Effector CD8-positive, alpha-beta T cell (primary cell): ENCODE data around the gene KRT33A.
"Not testable (repeated sequence)": the region's sequence is repeated elsewhere in the genome, so short reads cannot be mapped to it uniquely, and the experiment has no call there.

ENCODE experiments used
- DNase-seq: peaks from one replicate; lab custom pipeline; 2025; lab: John Stamatoyannopoulos, UW

Gene KRT33A

DNA sequence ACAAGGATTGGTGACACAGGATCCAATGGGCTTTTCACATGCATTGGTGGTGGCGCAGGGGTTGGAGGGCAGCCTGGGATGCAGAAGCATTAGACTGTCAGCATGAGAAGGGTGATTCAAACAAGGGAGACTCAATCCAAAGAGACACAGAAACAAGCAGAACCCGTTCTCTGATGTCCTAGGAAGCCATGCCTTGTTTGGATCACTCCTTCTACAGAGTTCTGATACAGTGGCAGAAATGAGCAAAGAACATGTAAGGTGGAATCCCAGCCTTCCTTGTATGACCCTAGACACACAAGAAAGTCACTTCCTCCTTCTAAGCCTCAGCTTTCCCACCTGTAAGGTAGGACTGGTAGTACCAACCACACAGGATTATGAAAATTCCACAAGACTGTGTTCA lies 13.3 kb upstream of the KRT33A start:
- no peak for DNase-seq

GRCh38 chr17:41360296-41360995 lies 9.8 kb upstream of the KRT33A start:
- no peak for DNase-seq

- DNase-seq: no peak
Observed at GRCh38 chr17:41354536-41354935, 3.9 kb upstream of the KRT33A start.

GRCh38 chr17:41352597-41353366 lies 2.2 kb upstream of the KRT33A start:
- no peak for DNase-seq

DNA sequence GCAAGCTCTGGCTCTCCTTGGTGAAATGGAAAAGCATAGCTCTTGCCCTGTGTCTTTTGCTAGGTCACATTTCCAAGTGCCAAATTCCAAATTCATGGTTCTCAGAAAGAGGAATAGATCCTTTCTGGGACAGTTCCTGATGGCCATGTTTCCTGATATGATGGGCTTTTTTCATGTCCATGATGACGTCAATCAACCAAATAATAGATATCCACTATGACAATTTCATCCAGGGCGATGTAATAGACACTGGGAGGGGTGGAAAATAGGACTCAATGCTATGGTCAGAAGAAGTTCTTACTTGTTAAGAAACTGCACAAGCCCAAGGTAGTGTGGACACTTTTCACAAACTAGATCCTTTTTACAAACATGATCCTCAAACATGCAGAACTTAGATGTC lies 549 bp upstream of the KRT33A start:
- no peak for DNase-seq

GRCh38 chr17:41347869-41348760 lies 2.5 kb downstream of the KRT33A start:
- DNase-seq: no peak

- DNase-seq: not testable (repeated sequence)
Observed at GRCh38 chr17:41346421-41346820, 4.2 kb downstream of the KRT33A start.

GRCh38 chr17:41345992-41346391 lies 4.6 kb downstream of the KRT33A start:
- DNase-seq: no peak

DNA sequence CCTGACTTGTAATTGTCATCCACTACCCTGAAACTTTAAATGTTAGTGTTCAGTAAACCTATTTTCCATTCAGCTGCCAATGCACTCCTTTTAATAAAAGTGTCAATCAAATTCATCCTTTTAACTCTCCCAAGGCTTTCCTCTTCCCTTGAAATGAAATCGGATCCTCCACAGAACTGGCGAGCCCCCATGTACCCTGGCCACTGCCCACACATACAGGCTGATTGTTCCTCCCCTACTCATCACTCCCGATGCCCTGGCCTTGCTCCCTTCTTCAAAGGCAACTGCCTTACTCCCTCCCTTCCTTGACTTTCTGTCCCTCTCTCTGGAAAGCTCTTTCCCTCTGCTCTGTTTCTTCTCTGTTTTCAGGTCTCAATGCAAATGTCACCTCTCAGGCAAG lies 7.6 kb downstream of the KRT33A start:
- no peak for DNase-seq

DNA sequence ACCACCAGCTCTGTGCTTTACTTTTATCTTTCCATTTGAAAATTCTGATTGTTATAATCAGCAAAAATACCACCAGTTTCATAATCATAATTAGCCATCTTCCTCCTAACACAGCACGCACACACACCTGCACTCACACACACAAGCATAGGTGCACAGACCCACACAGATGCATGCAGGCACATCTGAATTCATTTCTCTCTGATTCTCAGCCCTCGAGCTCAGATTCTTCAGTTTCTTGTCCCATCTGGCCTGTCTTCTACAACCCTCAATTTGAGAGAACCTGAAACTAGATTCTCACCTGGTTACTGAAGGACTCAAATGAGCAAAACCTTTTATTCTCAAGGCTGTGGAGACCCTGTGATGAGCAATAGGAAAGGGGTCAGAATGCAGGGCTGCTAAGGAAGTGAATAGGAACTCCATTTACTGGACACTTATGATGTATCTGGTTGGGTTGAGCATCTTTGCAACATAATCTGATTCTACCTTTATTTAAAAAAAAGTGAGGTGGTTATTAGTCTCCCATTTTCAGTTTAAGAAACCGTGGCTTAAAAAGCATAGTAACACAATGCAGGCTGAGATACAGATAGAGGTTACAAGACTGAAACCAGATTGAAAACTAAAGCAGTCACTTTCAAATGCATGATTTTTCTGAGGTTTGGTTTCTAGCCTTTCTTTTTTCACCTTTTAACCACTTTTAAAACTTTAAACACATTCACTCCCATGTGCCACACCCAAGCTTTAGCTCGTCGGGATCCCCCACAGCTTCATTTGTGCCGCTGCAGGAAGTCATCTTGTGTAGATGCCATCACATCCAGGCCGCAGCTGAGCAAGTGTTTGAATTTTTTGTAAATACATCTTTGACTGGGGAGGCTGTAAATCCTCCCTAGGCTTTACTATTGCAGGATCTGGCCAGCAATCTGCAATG lies 9.4 kb downstream of the KRT33A start:
- no peak for DNase-seq

DNA sequence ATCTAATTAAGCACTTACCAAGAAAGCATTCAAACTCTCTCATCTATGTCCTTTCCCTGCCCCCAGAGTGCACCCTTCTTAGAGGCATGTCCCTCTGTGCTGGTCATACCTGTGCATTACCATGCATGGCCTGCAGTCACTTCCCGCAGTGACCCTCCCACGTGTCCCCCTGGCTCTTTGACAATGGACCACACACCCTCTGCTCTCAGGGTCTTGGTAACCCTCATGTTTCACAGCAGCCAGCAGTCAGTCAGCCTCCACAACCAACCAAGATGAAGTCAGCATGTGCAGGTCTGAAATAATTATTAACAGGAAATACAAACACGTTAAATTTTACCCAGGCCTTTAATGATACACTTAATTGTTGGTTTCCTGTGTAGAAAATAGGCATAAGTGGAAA lies 10.1 kb downstream of the KRT33A start:
- DNase-seq: no peak

GRCh38 chr17:41339571-41340172 lies 11.0 kb downstream of the KRT33A start:
- DNase-seq: no peak

- DNase-seq: no peak
Observed at GRCh38 chr17:41338961-41339485, 11.6 kb downstream of the KRT33A start.

GRCh38 chr17:41335747-41336146 lies 14.9 kb downstream of the KRT33A start:
- DNase-seq: no peak

GRCh38 chr17:41334385-41335305 lies 16.0 kb downstream of the KRT33A start:
- no peak for DNase-seq

GRCh38 chr17:41333836-41334235 lies 16.8 kb downstream of the KRT33A start:
- DNase-seq: no peak

DNA sequence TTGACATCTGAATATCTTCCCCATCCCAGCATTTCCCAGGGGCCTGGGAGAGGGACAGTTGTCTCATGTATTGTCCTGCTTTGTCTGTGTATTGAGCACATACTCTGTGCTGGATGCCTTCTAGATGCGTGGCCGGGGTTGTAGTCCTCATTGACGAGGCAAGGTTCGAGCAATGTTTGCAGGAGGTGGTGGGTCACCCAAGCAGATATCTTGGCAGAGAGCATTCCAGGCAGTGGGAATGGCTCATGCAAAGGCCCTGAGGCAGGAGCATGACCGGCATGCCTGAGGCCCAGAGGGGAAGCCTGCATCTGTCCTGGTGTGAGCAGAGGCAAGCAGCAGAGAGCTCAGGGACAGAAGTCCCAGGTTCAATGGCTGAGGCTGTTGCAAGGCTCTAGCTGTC lies 17.5 kb downstream of the KRT33A start:
- DNase-seq: no peak

DNA sequence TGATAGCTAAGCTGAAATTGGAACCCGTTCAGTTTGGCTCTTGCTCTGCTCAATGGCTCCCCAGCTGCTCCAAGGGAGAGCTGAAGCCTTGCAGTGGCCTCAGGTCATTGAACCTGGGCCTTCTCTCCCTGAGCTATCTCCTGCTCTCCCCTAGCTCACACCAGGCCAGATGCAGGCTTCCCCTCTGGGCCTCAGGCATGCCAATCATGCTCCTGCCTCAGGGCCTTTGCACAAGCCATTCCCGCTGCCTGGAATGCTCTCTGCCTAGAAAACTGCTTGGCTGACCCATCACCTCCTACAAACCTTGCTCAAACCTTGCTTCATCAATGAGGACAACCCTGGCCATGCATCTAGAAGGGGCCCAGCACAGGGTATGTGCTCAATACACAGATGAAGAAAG lies 18.4 kb downstream of the KRT33A start:
- DNase-seq: no peak

DNA sequence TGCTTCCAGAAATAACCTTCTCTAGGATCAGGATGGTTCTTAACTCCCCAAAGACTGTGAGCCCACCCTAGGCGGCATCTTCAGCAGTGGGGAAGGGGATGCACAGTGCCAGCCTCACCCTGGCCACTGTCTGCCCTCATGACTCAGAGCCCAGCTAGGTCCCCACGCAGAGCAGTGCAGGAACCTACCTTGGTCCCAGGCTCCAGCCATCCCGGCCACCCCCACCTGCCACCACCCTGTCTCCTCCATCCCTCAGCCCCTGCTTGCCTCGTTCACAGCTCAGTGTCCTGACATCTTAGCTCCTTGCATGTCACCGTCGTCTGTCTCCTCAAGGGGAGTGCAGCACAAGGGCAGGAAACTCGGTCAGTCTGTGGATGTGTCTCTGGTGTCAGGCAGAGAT lies 19.0 kb downstream of the KRT33A start:
- DNase-seq: no peak
